GM19397 (cell line): ENCODE data around the gene ABCC8.

Experiments used
- ATAC-seq: cut with Tn5 transposase; IDR thresholded peaks from one replicate; pipeline ENCODE4 v1.9.1; 2021; ENCODE audit warnings: mild to moderate bottlenecking, moderate library complexity; ENCODE audit not compliant: unreplicated experiment

ABCC8 gene

GRCh38 chr11:17476317-17477083 lies at the start of gene ABCC8:
ABCC8 (minus strand) TSS chr11:17476845; CDS start chr11:17476776, 69 bp downstream.
- ATAC-seq: no peak

GRCh38 chr11:17526326-17526725 lies 49.7 kb upstream of the ABCC8 start:
- ATAC-seq: no peak

- ATAC-seq: no peak
Observed at GRCh38 chr11:17525570-17525969, 48.9 kb upstream of the ABCC8 start.

- no peak for ATAC-seq
Observed at GRCh38 chr11:17524221-17524620, 47.6 kb upstream of the ABCC8 start.

- ATAC-seq: no peak
Observed at GRCh38 chr11:17522655-17523054, 46.0 kb upstream of the ABCC8 start.

GRCh38 chr11:17521106-17521900 lies 44.7 kb upstream of the ABCC8 start:
- ATAC-seq: no peak

- ATAC-seq: no peak
Observed at GRCh38 chr11:17519061-17519885, 42.6 kb upstream of the ABCC8 start.

GRCh38 chr11:17518366-17518765 lies 41.7 kb upstream of the ABCC8 start:
- ATAC-seq: no peak

- ATAC-seq: no peak
Observed at GRCh38 chr11:17517186-17517585, 40.5 kb upstream of the ABCC8 start.

- no peak for ATAC-seq
Observed at GRCh38 chr11:17516551-17517150, 40.0 kb upstream of the ABCC8 start.

- no peak for ATAC-seq
Observed at GRCh38 chr11:17515443-17516176, 39.0 kb upstream of the ABCC8 start.

- ATAC-seq: no peak
Observed at GRCh38 chr11:17514476-17514875, 37.8 kb upstream of the ABCC8 start.

- ATAC-seq: no peak
Observed at GRCh38 chr11:17513853-17514252, 37.2 kb upstream of the ABCC8 start.

- ATAC-seq: no peak
Observed at GRCh38 chr11:17512101-17512500, 35.5 kb upstream of the ABCC8 start.

- no peak for ATAC-seq
Observed at GRCh38 chr11:17511571-17511970, 34.9 kb upstream of the ABCC8 start.

- no peak for ATAC-seq
Observed at GRCh38 chr11:17510507-17511206, 34.0 kb upstream of the ABCC8 start.

GRCh38 chr11:17508791-17509190 lies 32.1 kb upstream of the ABCC8 start:
- ATAC-seq: no peak

- ATAC-seq: no peak
Observed at GRCh38 chr11:17508306-17508705, 31.7 kb upstream of the ABCC8 start.

GRCh38 chr11:17507773-17508172 lies 31.1 kb upstream of the ABCC8 start:
- ATAC-seq: no peak

GRCh38 chr11:17506942-17507341 lies 30.3 kb upstream of the ABCC8 start:
- no peak for ATAC-seq
